ENCODE measurements around the gene RPS29.
A peak's percentile ranks its signal among the peaks of the same experiment; 100 is the strongest.
"Not testable (repeated sequence)": the region's sequence is repeated elsewhere in the genome, so short reads cannot be mapped to it uniquely, and the experiment has no call there.

RPS29 gene

GRCh38 chr14:49623387-49623786 lies 37.2 kb upstream of the RPS29 start:
- Mint-ChIP-seq H3K27me3 (ENCODE audit: low read depth) (no peaks in the 10 kb centered on the region), H3K9me3 (no peaks in the 10 kb centered on the region), H3K4me3 (peak overlapping the region in 1 of 3 experiments; percentile 56), H3K36me3 (ENCODE audit: low read depth) (peaks cover 20% of the 10 kb centered on the region), H3K4me1 (peaks cover 29% of the 10 kb centered on the region), H3K27ac (no peak overlapping the region)
- no peak for TF ChIP-seq CTCF (IDR thresholded peaks at IDR 0.05; ENCODE audit: unreplicated experiment in 3 of 3)

GRCh38 chr14:49622022-49622607 lies 35.9 kb upstream of the RPS29 start:
- H3K4me1 Mint-ChIP-seq = peaks cover 37% of the 10 kb centered on the region
- no peaks in the 10 kb centered on the region for H3K27me3 Mint-ChIP-seq (ENCODE audit: low read depth)
- no peak for TF ChIP-seq CTCF (IDR thresholded peaks at IDR 0.05; ENCODE audit: unreplicated experiment in 3 of 3)
- H3K27ac Mint-ChIP-seq = peak overlapping the region; percentile 35 to 74 (median 47)
- peaks cover 27% of the 10 kb centered on the region for H3K36me3 Mint-ChIP-seq (ENCODE audit: low read depth)
- no peaks in the 10 kb centered on the region for H3K9me3 Mint-ChIP-seq
- H3K4me3 Mint-ChIP-seq = peak overlapping the region; percentile 96 to 98 (median 98)

- Mint-ChIP-seq H3K4me3 (peak overlapping the region; percentile 96 to 98 (median 98)), H3K27ac (peak overlapping the region; percentile 99 to 100 (median 100)), H3K4me1 (peaks cover 37% of the 10 kb centered on the region), H3K36me3 (ENCODE audit: low read depth) (peaks cover 30% of the 10 kb centered on the region), H3K9me3 (no peaks in the 10 kb centered on the region), H3K27me3 (ENCODE audit: low read depth) (no peaks in the 10 kb centered on the region)
- TF ChIP-seq CTCF (IDR thresholded peaks at IDR 0.05; ENCODE audit: unreplicated experiment in 3 of 3) = peak in 1 of 3 experiments; percentile 23
Measured at GRCh38 chr14:49621114-49621881, 35.1 kb upstream of the RPS29 start.

GRCh38 chr14:49620182-49621113 lies 34.3 kb upstream of the RPS29 start, which contains the start of the genes MGAT2 and RPL36AL:
TSS of gene MGAT2 (plus strand) at chr14:49620799. CDS start at chr14:49621269, 470 bp downstream.
TSS of gene RPL36AL (minus strand) at chr14:49620626. CDS start at chr14:49619104, 1,522 bp downstream.
- Mint-ChIP-seq H3K9me3 (no peaks in the 10 kb centered on the region), H3K4me3 (peak within 1 kb of the TSS; percentile 96 to 98 (median 98)), H3K27ac (peak within 1 kb of the TSS; percentile 99 to 100 (median 100)), H3K4me1 (peaks cover 37% of the 10 kb centered on the region), H3K27me3 (ENCODE audit: low read depth) (no peaks in the 10 kb centered on the region), H3K36me3 (ENCODE audit: low read depth) (peaks cover 33% of the 10 kb centered on the region)
- TF ChIP-seq CTCF (IDR thresholded peaks at IDR 0.05; ENCODE audit: unreplicated experiment in 3 of 3) = peak in 1 of 3 experiments; percentile 40

- TF ChIP-seq CTCF (IDR thresholded peaks at IDR 0.05; ENCODE audit: unreplicated experiment in 3 of 3) = no peak
- Mint-ChIP-seq H3K36me3 (ENCODE audit: low read depth) (peaks cover 29% of the 10 kb centered on the region), H3K27ac (peak overlapping the region; percentile 99 to 100 (median 100)), H3K27me3 (ENCODE audit: low read depth) (no peaks in the 10 kb centered on the region), H3K4me3 (peak overlapping the region; percentile 96 to 98 (median 98)), H3K9me3 (no peaks in the 10 kb centered on the region), H3K4me1 (peaks cover 37% of the 10 kb centered on the region)
Measured at GRCh38 chr14:49619730-49620129, 33.5 kb upstream of the RPS29 start.

- peak overlapping the region; percentile 99 to 100 (median 100) for H3K27ac Mint-ChIP-seq
- H3K36me3 Mint-ChIP-seq (ENCODE audit: low read depth) = peaks cover 31% of the 10 kb centered on the region
- peaks cover 37% of the 10 kb centered on the region for H3K4me1 Mint-ChIP-seq
- H3K4me3 Mint-ChIP-seq = peak overlapping the region; percentile 96 to 98 (median 98)
- not testable (repeated sequence) for H3K9me3 Mint-ChIP-seq; H3K27me3 Mint-ChIP-seq (ENCODE audit: low read depth)
Measured at GRCh38 chr14:49619273-49619672, 33.1 kb upstream of the RPS29 start.
